ENCODE data around the gene HES6. TPM values are rescaled to one million over a fixed set of nuclear protein-coding genes. Genes with fewer than 3 reads are reported as not detected.

HES6 gene
- total RNA-seq, 1 experiment from 2014 or later = 17.2 TPM

GRCh38 chr2:238224356-238225035 lies 15.3 kb downstream of the HES6 start:
- intact Hi-C loops (cut with micrococcal nuclease; ENCODE audit: unreplicated experiment) = no loop called here
- H3K27me3 ChIP-seq (replicated peaks; ENCODE audit: insufficient read depth, low read depth, low read length, poor library complexity) = no peaks in the 10 kb centered on the region
- H3K4me3 ChIP-seq (ENCODE audit: low read depth, low read length, poor library complexity, severe bottlenecking) = no peak overlapping the region
- ChIA-PET POLR2A (ENCODE audit: low non-redundant PET) (no interaction called here), CTCF (no interaction called here)
- DNase-seq (ENCODE audit: low spot score) = no peak
- no peak overlapping the region for H3K27ac ChIP-seq (ENCODE audit: low read depth, low read length, poor library complexity, severe bottlenecking)
- TF ChIP-seq EZH2 (IDR thresholded peaks at IDR 0.05; ENCODE audit: borderline replicate concordance, low read depth, low read length, poor library complexity, severe bottlenecking) = no peak
- TF ChIP-seq, protein P1, sequence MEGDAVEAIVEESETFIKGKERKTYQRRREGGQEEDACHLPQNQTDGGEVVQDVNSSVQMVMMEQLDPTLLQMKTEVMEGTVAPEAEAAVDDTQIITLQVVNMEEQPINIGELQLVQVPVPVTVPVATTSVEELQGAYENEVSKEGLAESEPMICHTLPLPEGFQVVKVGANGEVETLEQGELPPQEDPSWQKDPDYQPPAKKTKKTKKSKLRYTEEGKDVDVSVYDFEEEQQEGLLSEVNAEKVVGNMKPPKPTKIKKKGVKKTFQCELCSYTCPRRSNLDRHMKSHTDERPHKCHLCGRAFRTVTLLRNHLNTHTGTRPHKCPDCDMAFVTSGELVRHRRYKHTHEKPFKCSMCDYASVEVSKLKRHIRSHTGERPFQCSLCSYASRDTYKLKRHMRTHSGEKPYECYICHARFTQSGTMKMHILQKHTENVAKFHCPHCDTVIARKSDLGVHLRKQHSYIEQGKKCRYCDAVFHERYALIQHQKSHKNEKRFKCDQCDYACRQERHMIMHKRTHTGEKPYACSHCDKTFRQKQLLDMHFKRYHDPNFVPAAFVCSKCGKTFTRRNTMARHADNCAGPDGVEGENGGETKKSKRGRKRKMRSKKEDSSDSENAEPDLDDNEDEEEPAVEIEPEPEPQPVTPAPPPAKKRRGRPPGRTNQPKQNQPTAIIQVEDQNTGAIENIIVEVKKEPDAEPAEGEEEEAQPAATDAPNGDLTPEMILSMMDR (conservative IDR thresholded peaks at IDR 0.05; ENCODE audit: low read depth, low read length) = no peak
- BruUV-seq (replicated peaks) = no TSS peak
- H3K9me3 ChIP-seq (ENCODE audit: low read depth, low read length, poor library complexity, severe bottlenecking) = peaks cover 4% of the 10 kb centered on the region
- no peaks in the 10 kb centered on the region for H3K36me3 ChIP-seq (ENCODE audit: insufficient read depth, low read length, poor library complexity, severe bottlenecking)
- peaks cover 11% of the 10 kb centered on the region for H3K4me1 ChIP-seq (ENCODE audit: insufficient read depth, low read length, poor library complexity, severe bottlenecking)

- Histone ChIP-seq H3K4me1 (ENCODE audit: insufficient read depth, low read length, poor library complexity, severe bottlenecking) (peaks cover 11% of the 10 kb centered on the region), H3K27me3 (replicated peaks; ENCODE audit: insufficient read depth, low read depth, low read length, poor library complexity) (no peaks in the 10 kb centered on the region), H3K4me3 (ENCODE audit: low read depth, low read length, poor library complexity, severe bottlenecking) (no peak overlapping the region), H3K27ac (ENCODE audit: low read depth, low read length, poor library complexity, severe bottlenecking) (no peak overlapping the region), H3K36me3 (ENCODE audit: insufficient read depth, low read length, poor library complexity, severe bottlenecking) (no peaks in the 10 kb centered on the region), H3K9me3 (ENCODE audit: low read depth, low read length, poor library complexity, severe bottlenecking) (peaks cover 4% of the 10 kb centered on the region)
- TF ChIP-seq, protein P1 (conservative IDR thresholded peaks at IDR 0.05; ENCODE audit: low read depth, low read length) = no peak
- no peak for TF ChIP-seq EZH2 (IDR thresholded peaks at IDR 0.05; ENCODE audit: borderline replicate concordance, low read depth, low read length, poor library complexity, severe bottlenecking)
- DNase-seq (ENCODE audit: low spot score) = no peak
- intact Hi-C loops (cut with micrococcal nuclease; ENCODE audit: unreplicated experiment) = no loop called here
- POLR2A ChIA-PET (ENCODE audit: low non-redundant PET) = no interaction called here
- no TSS peak for BruUV-seq (replicated peaks)
- CTCF ChIA-PET = interaction anchor here (0.7 kb wide), 1 partner anchor 18 kb away, joined by 4 read pairs; no protein-coding TSS in a partner anchor
These were observed 18.8 kb downstream of the HES6 start for GRCh38 chr2:238220892-238221521.

DNA sequence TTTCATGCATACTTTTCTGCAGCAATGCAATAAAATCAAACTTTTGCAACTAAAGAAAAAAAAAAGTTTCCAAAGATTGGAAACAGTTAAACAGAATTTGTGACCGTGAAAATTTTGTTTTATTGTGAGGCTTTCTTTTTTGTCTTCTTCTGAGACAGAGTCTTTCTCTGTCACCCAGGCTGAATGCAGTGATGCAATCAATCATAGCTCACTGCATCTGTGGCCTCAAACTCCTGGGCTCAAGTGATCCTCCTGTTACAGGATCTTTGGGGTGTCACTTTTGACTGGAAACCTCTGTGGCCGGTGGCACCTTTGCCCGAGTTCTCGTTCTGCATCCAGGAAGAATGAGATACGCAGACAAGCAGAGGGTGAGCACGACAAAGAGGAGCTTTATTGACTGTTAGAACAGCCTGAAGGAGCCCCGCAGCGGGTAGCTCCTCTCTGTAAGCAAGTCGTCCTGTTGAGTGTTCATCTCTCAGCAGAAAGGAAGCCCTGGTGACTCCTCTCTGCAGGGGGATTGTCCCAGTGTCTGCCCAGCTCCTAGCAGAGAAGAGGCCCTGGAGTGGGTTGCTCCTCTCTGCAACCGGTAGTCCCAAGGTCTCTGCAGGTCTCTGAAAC lies 19.5 kb downstream of the HES6 start:
- H3K27me3 ChIP-seq (replicated peaks; ENCODE audit: insufficient read depth, low read depth, low read length, poor library complexity) = no peaks in the 10 kb centered on the region
- peaks cover 4% of the 10 kb centered on the region for H3K9me3 ChIP-seq (ENCODE audit: low read depth, low read length, poor library complexity, severe bottlenecking)
- peaks cover 5% of the 10 kb centered on the region for H3K4me1 ChIP-seq (ENCODE audit: insufficient read depth, low read length, poor library complexity, severe bottlenecking)
- H3K4me3 ChIP-seq (ENCODE audit: low read depth, low read length, poor library complexity, severe bottlenecking) = no peak overlapping the region
- H3K27ac ChIP-seq (ENCODE audit: low read depth, low read length, poor library complexity, severe bottlenecking) = no peak overlapping the region
- no TSS peak for BruUV-seq (replicated peaks)
- ChIA-PET CTCF (no interaction called here), POLR2A (ENCODE audit: low non-redundant PET) (no interaction called here)
- H3K36me3 ChIP-seq (ENCODE audit: insufficient read depth, low read length, poor library complexity, severe bottlenecking) = no peaks in the 10 kb centered on the region
- no peak for DNase-seq (ENCODE audit: low spot score)
- intact Hi-C loops (cut with micrococcal nuclease; ENCODE audit: unreplicated experiment) = no loop called here
- no peak for TF ChIP-seq EZH2 (IDR thresholded peaks at IDR 0.05; ENCODE audit: borderline replicate concordance, low read depth, low read length, poor library complexity, severe bottlenecking)
- TF ChIP-seq, protein P1 (conservative IDR thresholded peaks at IDR 0.05; ENCODE audit: low read depth, low read length) = no peak
